Stomach (tissue), 4 donors: ENCODE measurements around the gene PRKCG.

Source experiments
- CTCF ChIP-seq, 7 experiments: fragments of 450-650 bp in 4 of 7; fragments of 200-600 bp in 3 of 7; sonication (generic) in 3 of 7; IDR thresholded peaks; one replicate each; pipeline ENCODE4 v1.5.1; 2016 to 2019; ENCODE audit warnings: antibody characterized with exemption in 7 of 7, control low read depth in 2 of 7, mild to moderate bottlenecking in 1 of 7
- POLR2A ChIP-seq, 4 donors: fragments of 450-650 bp; IDR thresholded peaks; one replicate each; pipeline ENCODE4 v1.6.1; 2016; ENCODE audit warnings: antibody characterized with exemption in 4 of 4, control low read depth in 2 of 4, mild to moderate bottlenecking in 1 of 4, moderate library complexity in 1 of 4
- POLR2AphosphoS5 ChIP-seq, 3 donors: sonication (generic); formaldehyde crosslinking; IDR thresholded peaks; one replicate each; pipeline ENCODE4 v1.6.1; 2016; ENCODE audit warnings: antibody characterized with exemption in 3 of 3

- TF ChIP-seq CTCF (IDR thresholded peaks at IDR 0.05) (no peak), POLR2AphosphoS5 (IDR thresholded peaks at IDR 0.05) (no peak), POLR2A (IDR thresholded peaks at IDR 0.05) (no peak)
These were observed 11.0 kb downstream of the PRKCG start for GRCh38 chr19:53892981-53893325.
